Measurements from ENCODE around the gene BATF3. TPM values are rescaled to one million over a fixed set of nuclear protein-coding genes. Genes with fewer than 3 reads are reported as not detected.
A peak's percentile ranks its signal among the peaks of the same experiment; 100 is the strongest.

The BATF3 gene
- polyA plus RNA-seq, 1 of the 3 experiments (the other 2 are of a cell fraction): 0.76 TPM

GRCh38 chr1:212651521-212651920 lies 48.1 kb downstream of the BATF3 start:
- CTCF ChIA-PET: no interaction called here
- H3K36me3 ChIP-seq (replicated peaks in 1 of 2; ENCODE audit: control insufficient read depth in 1 of 2, insufficient read depth in 2 of 2, low read length in 1 of 2): no peaks in the 10 kb centered on the region
- no peaks in the 10 kb centered on the region for H3K9me2 ChIP-seq
- H3K27ac ChIP-seq (ENCODE audit: low read depth in 2 of 2, low read length in 1 of 2): no peak overlapping the region
- peaks cover 0 to 3% of the 10 kb centered on the region in 2 experiments; a peak in 1 of 4 replicates for H3K4me1 ChIP-seq (ENCODE audit: control insufficient read depth in 1 of 2, insufficient read depth in 2 of 2, low read depth in 1 of 2, low read length in 1 of 2)
- H4K20me1 ChIP-seq (ENCODE audit: insufficient read depth): no peaks in the 10 kb centered on the region
- no peaks in the 10 kb centered on the region for H3F3A ChIP-seq (replicated peaks; ENCODE audit: insufficient read depth)
- H3K79me2 ChIP-seq (ENCODE audit: insufficient read depth): no peaks in the 10 kb centered on the region
- TF ChIP-seq TAF1 (IDR thresholded peaks at IDR 0.05; ENCODE audit: borderline replicate concordance, low read depth, low read length) (no peak), USF2 (IDR thresholded peaks at IDR 0.05; ENCODE audit: borderline replicate concordance, low read depth, low read length) (no peak), MXI1 (IDR thresholded peaks at IDR 0.05; ENCODE audit: low read depth, low read length) (no peak), EZH2phosphoT487 (IDR thresholded peaks at IDR 0.05; ENCODE audit: borderline replicate concordance, low read depth) (no peak), POLR2AphosphoS5 (IDR thresholded peaks at IDR 0.05; ENCODE audit: low read depth, low read length) (no peak), SIN3A (IDR thresholded peaks at IDR 0.05; ENCODE audit: borderline replicate concordance, low read depth, low read length) (no peak), EP300 (IDR thresholded peaks at IDR 0.05; ENCODE audit: borderline replicate concordance in 1 of 2, low read depth in 1 of 2, low read length in 1 of 2) (no peak), MAX (IDR thresholded peaks at IDR 0.05; ENCODE audit: low read depth) (no peak), GATA2 (CRISPR knock-in tag; IDR thresholded peaks at IDR 0.05) (no peak)
- TF ChIP-seq, protein P1, sequence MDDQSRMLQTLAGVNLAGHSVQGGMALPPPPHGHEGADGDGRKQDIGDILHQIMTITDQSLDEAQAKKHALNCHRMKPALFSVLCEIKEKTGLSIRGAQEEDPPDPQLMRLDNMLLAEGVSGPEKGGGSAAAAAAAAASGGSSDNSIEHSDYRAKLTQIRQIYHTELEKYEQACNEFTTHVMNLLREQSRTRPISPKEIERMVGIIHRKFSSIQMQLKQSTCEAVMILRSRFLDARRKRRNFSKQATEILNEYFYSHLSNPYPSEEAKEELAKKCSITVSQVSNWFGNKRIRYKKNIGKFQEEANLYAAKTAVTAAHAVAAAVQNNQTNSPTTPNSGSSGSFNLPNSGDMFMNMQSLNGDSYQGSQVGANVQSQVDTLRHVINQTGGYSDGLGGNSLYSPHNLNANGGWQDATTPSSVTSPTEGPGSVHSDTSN (IDR thresholded peaks at IDR 0.05): no peak
- POLR2A ChIA-PET: no interaction called here
- WGBS (ENCODE audit: low lambda C conversion rate): 82% methylated on average over 4 of the region's 4 CpGs
- no peak overlapping the region for H3K4me3 ChIP-seq (ENCODE audit: low read depth in 2 of 2, low read length in 1 of 2)
- no peak overlapping the region for H3K9ac ChIP-seq
- H3K9me3 ChIP-seq: no peaks in the 10 kb centered on the region
- H3K27me3 ChIP-seq (ENCODE audit: insufficient read depth): peaks cover 16% of the 10 kb centered on the region; the same call in 1 of the 2 replicates
- peak overlapping the region; percentile 38; the same call in 1 of the 2 replicates for H2AFZ ChIP-seq (ENCODE audit: low read depth)
- no peak overlapping the region for H3K4me2 ChIP-seq
- no peak for DNase-seq

DNA sequence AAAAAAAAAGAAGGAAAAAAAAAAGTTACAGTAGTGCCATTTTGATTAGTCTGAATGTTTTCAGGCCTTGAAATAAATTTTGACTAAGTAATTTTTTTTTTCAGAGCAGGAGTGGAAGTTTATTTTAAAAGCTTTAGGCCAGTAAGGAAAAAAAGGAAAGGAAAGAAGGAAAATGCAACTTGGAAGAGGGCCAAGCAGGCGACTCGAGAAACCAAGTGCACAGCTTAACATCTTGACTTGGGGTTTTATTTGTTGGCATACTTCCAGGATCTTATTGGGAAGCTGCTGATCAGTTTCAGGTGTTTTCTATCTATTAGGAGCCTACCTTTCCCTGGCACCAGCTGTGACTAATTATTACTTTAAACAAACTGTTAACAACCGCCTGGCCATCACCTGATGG lies 49.4 kb downstream of the BATF3 start:
- DNase-seq: no peak
- Histone ChIP-seq H3K4me3 (ENCODE audit: low read depth in 2 of 2, low read length in 1 of 2) (no peak overlapping the region), H2AFZ (ENCODE audit: low read depth) (no peak overlapping the region), H3F3A (replicated peaks; ENCODE audit: insufficient read depth) (no peaks in the 10 kb centered on the region), H3K4me1 (ENCODE audit: control insufficient read depth in 1 of 2, insufficient read depth in 2 of 2, low read depth in 1 of 2, low read length in 1 of 2) (peaks cover 0 to 3% of the 10 kb centered on the region in 2 experiments; a peak in 1 of 4 replicates), H3K9ac (no peak overlapping the region), H3K4me2 (no peak overlapping the region), H3K36me3 (replicated peaks in 1 of 2; ENCODE audit: control insufficient read depth in 1 of 2, insufficient read depth in 2 of 2, low read length in 1 of 2) (no peaks in the 10 kb centered on the region), H4K20me1 (ENCODE audit: insufficient read depth) (no peaks in the 10 kb centered on the region), H3K27me3 (ENCODE audit: insufficient read depth) (peaks cover 22% of the 10 kb centered on the region; the same call in 1 of the 2 replicates), H3K27ac (ENCODE audit: low read depth in 2 of 2, low read length in 1 of 2) (no peak overlapping the region), H3K79me2 (ENCODE audit: insufficient read depth) (no peaks in the 10 kb centered on the region), H3K9me2 (no peaks in the 10 kb centered on the region), H3K9me3 (no peaks in the 10 kb centered on the region)
- POLR2A ChIA-PET: no interaction called here
- TF ChIP-seq MXI1 (IDR thresholded peaks at IDR 0.05; ENCODE audit: low read depth, low read length): no peak
- no peak for TF ChIP-seq CHD2 (IDR thresholded peaks at IDR 0.05; ENCODE audit: low read length, partially characterized antibody)
- no peak for TF ChIP-seq RAD21 (IDR thresholded peaks at IDR 0.05; ENCODE audit: low read length)
- TF ChIP-seq SMC3 (IDR thresholded peaks at IDR 0.05; ENCODE audit: low read depth, low read length): no peak
- TF ChIP-seq EP300 (IDR thresholded peaks at IDR 0.05; ENCODE audit: borderline replicate concordance in 1 of 2, low read depth in 1 of 2, low read length in 1 of 2): no peak
- no peak for TF ChIP-seq ZBTB33 (IDR thresholded peaks at IDR 0.05; ENCODE audit: borderline replicate concordance, low read depth)
- no peak for TF ChIP-seq MAX (IDR thresholded peaks at IDR 0.05; ENCODE audit: low read depth)
- TF ChIP-seq, protein P1 (IDR thresholded peaks at IDR 0.05): no peak
- TF ChIP-seq YY1 (IDR thresholded peaks at IDR 0.05; ENCODE audit: low read depth): no peak
- TF ChIP-seq USF2 (IDR thresholded peaks at IDR 0.05; ENCODE audit: borderline replicate concordance, low read depth, low read length): no peak
- TF ChIP-seq TCF12 (IDR thresholded peaks at IDR 0.05): no peak
- no peak for TF ChIP-seq NRF1 (IDR thresholded peaks at IDR 0.05; ENCODE audit: low read depth, low read length)
- no peak for TF ChIP-seq FOXM1 (IDR thresholded peaks at IDR 0.05; ENCODE audit: low read depth)
- no peak for TF ChIP-seq NFIC (IDR thresholded peaks at IDR 0.05; ENCODE audit: borderline replicate concordance)
- CTCF ChIA-PET: interaction anchor here (0.6 to 0.7 kb wide), 2 partner anchors 15 to 17 kb away, joined by 3 to 4 read pairs; no protein-coding TSS in a partner anchor
- WGBS (ENCODE audit: low lambda C conversion rate): 61% methylated on average over 3 of the region's 3 CpGs
